ENCODE data around the gene ZNF629. TPM values are rescaled to one million over a fixed set of nuclear protein-coding genes. Genes with fewer than 3 reads are reported as not detected.
A peak's percentile ranks its signal among the peaks of the same experiment; 100 is the strongest.
"Not testable (repeated sequence)": the region's sequence is repeated elsewhere in the genome, so short reads cannot be mapped to it uniquely, and the experiment has no call there.

ZNF629 gene
- total and polyA plus RNA-seq, 11 donors: 11.2 to 30.9 (median 19.9) TPM

DNA sequence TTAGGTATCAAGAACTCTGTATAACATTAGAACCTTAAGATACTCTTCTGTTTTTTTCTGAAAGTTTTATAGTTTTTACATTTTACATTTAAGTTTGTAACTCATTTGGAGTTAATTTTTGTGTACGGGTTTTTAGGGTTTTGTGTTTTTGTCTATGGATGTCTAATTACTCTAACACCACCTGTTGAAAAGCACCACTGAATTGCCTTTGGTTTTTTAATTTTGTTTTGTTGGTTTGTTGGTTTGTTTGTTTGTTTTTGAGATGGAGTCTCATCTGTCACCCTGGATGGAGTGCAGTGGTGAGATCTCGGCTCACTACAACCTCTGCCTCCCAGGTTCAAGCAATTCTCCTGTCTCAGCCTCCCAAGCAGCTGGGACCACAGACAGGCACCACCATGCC, 29.8 kb upstream of the ZNF629 start:
- ATAC-seq: no peak

DNA sequence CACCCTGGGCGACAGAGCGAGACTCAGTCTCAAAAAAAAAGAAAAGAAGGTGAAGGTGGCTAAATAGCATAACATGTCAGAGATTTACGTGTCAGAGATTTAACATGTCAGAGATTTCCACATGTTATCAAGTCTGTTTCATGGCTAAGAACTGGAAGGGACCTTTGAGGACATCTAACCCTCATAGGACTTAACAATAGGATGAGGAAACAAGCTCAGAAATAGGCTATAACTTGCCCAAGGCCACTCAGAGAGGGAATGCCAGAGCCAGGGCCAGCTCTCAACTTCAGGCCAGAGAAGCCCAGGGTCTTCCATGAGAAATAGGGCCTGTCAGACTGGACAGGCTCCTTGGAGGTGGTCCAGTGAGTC, 26.8 kb upstream of the ZNF629 start:
- intact Hi-C loops (cut with DNase I): loop anchor here in 2 of 10 donors (5.0 to 10.0 kb wide), 2 partner anchors 37 to 61 kb away; no protein-coding TSS in a partner anchor
- no peaks in the 10 kb centered on the region for H3K27me3 ChIP-seq
- TF ChIP-seq CTCF (IDR thresholded peaks at IDR 0.05) (no peak), POLR2A (IDR thresholded peaks at IDR 0.05) (no peak)
- WGBS, 4 donors: 88 to 92% (median 91%) methylated on average over 3 of the region's 3 CpGs
- DNase-seq (no peak), ATAC-seq (peak in 3 of 4 donors; percentile 19)
- no peaks in the 10 kb centered on the region for H3K9me3 ChIP-seq
- H3K36me3 ChIP-seq: no peaks in the 10 kb centered on the region
- peak overlapping the region in 11 of 12 donors; percentile 31 to 66 (median 51) for H3K4me3 ChIP-seq
- peaks cover 0 to 12% (median 6%) of the 10 kb centered on the region in 12 donors for H3K4me1 ChIP-seq
- H3K27ac ChIP-seq: peak overlapping the region in 11 of 12 donors; percentile 60 to 90 (median 77)

More for the DNA sequence above, 29.8 kb upstream of the ZNF629 start:
- no peak for DNase-seq
- peaks cover 0 to 12% (median 6%) of the 10 kb centered on the region in 12 donors for H3K4me1 ChIP-seq
- no peak overlapping the region for H3K4me3 ChIP-seq
- no peak for TF ChIP-seq CTCF (IDR thresholded peaks at IDR 0.05)
- no peak for TF ChIP-seq POLR2A (IDR thresholded peaks at IDR 0.05)
- intact Hi-C loops (cut with DNase I): loop anchor here in 1 of 10 donors (10.0 kb wide), 1 partner anchor 58 kb away; no protein-coding TSS in a partner anchor
- 65 to 78% (median 71%) methylated on average over 2 of the region's 2 CpGs for WGBS, 4 donors
- no peaks in the 10 kb centered on the region for H3K9me3 ChIP-seq
- no peaks in the 10 kb centered on the region for H3K36me3 ChIP-seq
- no peaks in the 10 kb centered on the region for H3K27me3 ChIP-seq
- no peak overlapping the region for H3K27ac ChIP-seq

- H3K4me1 ChIP-seq: peaks cover 0 to 30% (median 22%) of the 10 kb centered on the region in 12 donors
- not testable (repeated sequence) for H3K27me3 ChIP-seq, DNase-seq, H3K4me3 ChIP-seq, H3K9me3 ChIP-seq, H3K27ac ChIP-seq, H3K36me3 ChIP-seq, ATAC-seq
- 84 to 92% (median 88%) methylated on average over 5 of the region's 5 CpGs for WGBS, 4 donors
- intact Hi-C loops (cut with DNase I): loop anchor here in 4 of 10 donors (5.0 to 10.0 kb wide), 4 partner anchors 32 to 65 kb away; no protein-coding TSS in a partner anchor
These were observed 22.7 kb upstream of the ZNF629 start for GRCh38 chr16:30809675-30810074.

DNA sequence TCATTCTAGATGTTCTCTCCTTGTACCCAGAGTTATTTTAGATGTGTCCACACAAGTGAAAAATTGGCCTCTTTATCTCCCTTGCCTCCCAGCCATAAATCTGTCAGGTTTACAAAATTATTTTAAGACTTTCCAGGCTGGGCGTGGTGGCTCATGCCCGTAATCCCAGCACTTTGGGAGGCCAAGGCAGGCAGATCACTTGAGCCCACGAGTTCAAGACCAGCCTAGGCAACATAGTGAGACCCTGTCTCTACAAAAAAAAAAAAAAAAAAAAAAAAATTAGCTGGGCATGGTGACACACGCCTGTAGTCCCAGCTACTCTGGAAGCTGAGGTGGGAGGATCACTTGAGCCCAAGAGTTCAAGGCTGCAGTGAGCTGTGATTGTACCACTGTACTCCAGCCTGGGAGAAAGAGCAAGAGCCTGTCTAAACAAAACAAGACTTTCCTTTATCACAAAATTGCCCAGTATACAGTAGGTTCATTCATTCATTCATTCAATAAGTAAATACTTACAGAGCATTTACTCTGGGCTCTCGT, 22.0 kb upstream of the ZNF629 start:
- H3K4me1 ChIP-seq: peaks cover 0 to 27% (median 20%) of the 10 kb centered on the region in 12 donors
- not testable (repeated sequence) for H3K9me3 ChIP-seq, H3K36me3 ChIP-seq, H3K27ac ChIP-seq, H3K4me3 ChIP-seq, H3K27me3 ChIP-seq, DNase-seq, ATAC-seq
- intact Hi-C loops (cut with DNase I): loop anchor here in 3 of 10 donors (5.0 to 10.0 kb wide), 3 partner anchors 37 to 66 kb away; no protein-coding TSS in a partner anchor
- 74 to 88% (median 77%) methylated on average over 5 of the region's 5 CpGs for WGBS, 4 donors

- DNase-seq: no peak
- peak overlapping the region in 1 of 12 donors; percentile 42 for H3K27ac ChIP-seq
- no peaks in the 10 kb centered on the region for H3K36me3 ChIP-seq
- no peak for ATAC-seq
- no peaks in the 10 kb centered on the region for H3K27me3 ChIP-seq
- peaks cover 0 to 22% (median 15%) of the 10 kb centered on the region in 12 donors for H3K4me1 ChIP-seq
- intact Hi-C loops (cut with DNase I): loop anchor here in 3 of 10 donors (5.0 to 10.0 kb wide), 3 partner anchors 36 to 67 kb away; no protein-coding TSS in a partner anchor
- no peak overlapping the region for H3K4me3 ChIP-seq
- WGBS, 4 donors: 91 to 98% (median 94%) methylated on average over 5 of the region's 5 CpGs
- TF ChIP-seq POLR2A (IDR thresholded peaks at IDR 0.05) (no peak), CTCF (IDR thresholded peaks at IDR 0.05) (no peak)
- H3K9me3 ChIP-seq: no peaks in the 10 kb centered on the region
These were observed 21.1 kb upstream of the ZNF629 start for GRCh38 chr16:30808146-30808545.
